ENCODE measurements around the gene CFB. TPM values are rescaled to one million over a fixed set of nuclear protein-coding genes. Genes with fewer than 3 reads are reported as not detected.
A peak's percentile ranks its signal among the peaks of the same experiment; 100 is the strongest.

CFB gene
- total and polyA plus RNA-seq, 2 of the 13 experiments (the other 11 are each of a cell fraction or from before 2014, with no cell fraction given): 171 to 513 TPM

GRCh38 chr6:31927242-31927862 lies 18.5 kb upstream of the CFB start, which contains the start of gene C2 (continued):
- TF ChIP-seq ETS1 (CRISPR knock-in tag; IDR thresholded peaks at IDR 0.05): no peak
- TF ChIP-seq MYPOP (CRISPR knock-in tag; IDR thresholded peaks at IDR 0.05): peak; percentile 86
- TF ChIP-seq SMAD3 (CRISPR knock-in tag; IDR thresholded peaks at IDR 0.05): peak; percentile 87; the same call in 1 of the 2 replicates
- no peak for TF ChIP-seq ZFP62 (CRISPR knock-in tag; IDR thresholded peaks at IDR 0.05)
- peak; percentile 90; the same call in 1 of the 2 replicates for TF ChIP-seq SMYD3 (CRISPR knock-in tag; IDR thresholded peaks at IDR 0.05)
- no peak; the same call in 1 of the 2 replicates for TF ChIP-seq FLYWCH1 (CRISPR knock-in tag; IDR thresholded peaks at IDR 0.05)
- peak; percentile 90 for TF ChIP-seq ZFP1 (CRISPR knock-in tag; IDR thresholded peaks at IDR 0.05)
- TF ChIP-seq, protein P1, sequence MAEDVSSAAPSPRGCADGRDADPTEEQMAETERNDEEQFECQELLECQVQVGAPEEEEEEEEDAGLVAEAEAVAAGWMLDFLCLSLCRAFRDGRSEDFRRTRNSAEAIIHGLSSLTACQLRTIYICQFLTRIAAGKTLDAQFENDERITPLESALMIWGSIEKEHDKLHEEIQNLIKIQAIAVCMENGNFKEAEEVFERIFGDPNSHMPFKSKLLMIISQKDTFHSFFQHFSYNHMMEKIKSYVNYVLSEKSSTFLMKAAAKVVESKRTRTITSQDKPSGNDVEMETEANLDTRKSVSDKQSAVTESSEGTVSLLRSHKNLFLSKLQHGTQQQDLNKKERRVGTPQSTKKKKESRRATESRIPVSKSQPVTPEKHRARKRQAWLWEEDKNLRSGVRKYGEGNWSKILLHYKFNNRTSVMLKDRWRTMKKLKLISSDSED (CRISPR knock-in tag; IDR thresholded peaks at IDR 0.05): no peak
- no peak for TF ChIP-seq NPAS2 (CRISPR knock-in tag; IDR thresholded peaks at IDR 0.05; ENCODE audit: borderline replicate concordance)
- no peak for TF ChIP-seq RBM39 (IDR thresholded peaks at IDR 0.05; ENCODE audit: low read depth, low read length, poor library complexity, severe bottlenecking)
- TF ChIP-seq ZNF274 (CRISPR knock-in tag; IDR thresholded peaks at IDR 0.05): no peak; the same call in 1 of the 2 replicates
- no peak for TF ChIP-seq GLMP (CRISPR knock-in tag; IDR thresholded peaks at IDR 0.05; ENCODE audit: borderline replicate concordance)
- no peak for TF ChIP-seq ZNF318 (CRISPR knock-in tag; IDR thresholded peaks at IDR 0.05)
